ENCODE data around the gene EIF6. TPM values are rescaled to one million over a fixed set of nuclear protein-coding genes. Genes with fewer than 3 reads are reported as not detected.
"Not testable (repeated sequence)": the region's sequence is repeated elsewhere in the genome, so short reads cannot be mapped to it uniquely, and the experiment has no call there.

EIF6 gene
- polyA plus RNA-seq, 1 donor from 2014 or later = 143 TPM

- H3K9ac ChIP-seq (ENCODE audit: low read length) = no peak overlapping the region
- no peak overlapping the region for H3K27ac ChIP-seq (ENCODE audit: low read length)
Observed at GRCh38 chr20:35253010-35253409, 31.6 kb downstream of the EIF6 start.

GRCh38 chr20:35252598-35252997 is 32.0 kb downstream of the EIF6 start:
- not testable (repeated sequence) for H3K9me3 ChIP-seq (ENCODE audit: low read length); H3K4me2 ChIP-seq (ENCODE audit: low read length); H3K4me3 ChIP-seq (ENCODE audit: low read length); H2AFZ ChIP-seq (ENCODE audit: low read depth, low read length); H3K27me3 ChIP-seq (ENCODE audit: insufficient read depth, low read depth, low read length); H4K20me1 ChIP-seq (ENCODE audit: insufficient read depth); H3K9ac ChIP-seq (ENCODE audit: low read length); H3F3A ChIP-seq (ENCODE audit: insufficient read depth, low read length, poor library complexity, severe bottlenecking); H3K9me2 ChIP-seq (ENCODE audit: insufficient read depth, low read length); H3K27ac ChIP-seq (ENCODE audit: low read length); H3K79me2 ChIP-seq (replicated peaks; ENCODE audit: insufficient read depth, low read length)
- peaks cover 12% of the 10 kb centered on the region for H3K36me3 ChIP-seq (ENCODE audit: insufficient read depth, low read length)

More at GRCh38 chr20:35253010-35253409, 31.6 kb downstream of the EIF6 start:
- H3K4me3 ChIP-seq (ENCODE audit: low read length) = no peak overlapping the region
- no peaks in the 10 kb centered on the region for H3F3A ChIP-seq (ENCODE audit: insufficient read depth, low read length, poor library complexity, severe bottlenecking)
- TF ChIP-seq RAD21 (conservative IDR thresholded peaks at IDR 0.05) (no peak), TAF1 (IDR thresholded peaks at IDR 0.05; ENCODE audit: low read depth) (no peak), REST (IDR thresholded peaks at IDR 0.05; ENCODE audit: borderline replicate concordance) (no peak), EP300 (conservative IDR thresholded peaks at IDR 0.05; ENCODE audit: poor library complexity, severe bottlenecking) (no peak), MXI1 (conservative IDR thresholded peaks at IDR 0.05; ENCODE audit: poor library complexity, severe bottlenecking) (no peak), EZH2 (IDR thresholded peaks at IDR 0.05; ENCODE audit: borderline replicate concordance, insufficient read depth, low read length, poor library complexity, severe bottlenecking) (no peak), SMC3 (conservative IDR thresholded peaks at IDR 0.05; ENCODE audit: poor library complexity) (no peak), CTCF (IDR thresholded peaks at IDR 0.05; ENCODE audit: poor library complexity, severe bottlenecking) (no peak), POLR2AphosphoS5 (IDR thresholded peaks at IDR 0.05) (no peak)
- H3K36me3 ChIP-seq (ENCODE audit: insufficient read depth, low read length) = peaks cover 12% of the 10 kb centered on the region
- no peaks in the 10 kb centered on the region for H3K9me3 ChIP-seq (ENCODE audit: low read length)
- H3K79me2 ChIP-seq (replicated peaks; ENCODE audit: insufficient read depth, low read length) = no peaks in the 10 kb centered on the region
- H3K9me2 ChIP-seq (ENCODE audit: insufficient read depth, low read length) = no peaks in the 10 kb centered on the region
- H3K27me3 ChIP-seq (ENCODE audit: insufficient read depth, low read depth, low read length) = no peaks in the 10 kb centered on the region
- H3K4me2 ChIP-seq (ENCODE audit: low read length) = no peak overlapping the region
- no peaks in the 10 kb centered on the region for H4K20me1 ChIP-seq (ENCODE audit: insufficient read depth)
- no peak overlapping the region for H2AFZ ChIP-seq (ENCODE audit: low read depth, low read length)

- Histone ChIP-seq H3K4me3 (ENCODE audit: low read length) (no peak overlapping the region), H2AFZ (ENCODE audit: low read depth, low read length) (no peak overlapping the region), H3K27ac (ENCODE audit: low read length) (no peak overlapping the region), H3K27me3 (ENCODE audit: insufficient read depth, low read depth, low read length) (no peaks in the 10 kb centered on the region), H3K79me2 (replicated peaks; ENCODE audit: insufficient read depth, low read length) (no peaks in the 10 kb centered on the region), H3K36me3 (ENCODE audit: insufficient read depth, low read length) (peaks cover 9% of the 10 kb centered on the region), H3K9me3 (ENCODE audit: low read length) (no peaks in the 10 kb centered on the region), H3K4me2 (ENCODE audit: low read length) (no peak overlapping the region), H3F3A (ENCODE audit: insufficient read depth, low read length, poor library complexity, severe bottlenecking) (no peaks in the 10 kb centered on the region), H3K9ac (ENCODE audit: low read length) (no peak overlapping the region), H3K9me2 (ENCODE audit: insufficient read depth, low read length) (no peaks in the 10 kb centered on the region), H4K20me1 (ENCODE audit: insufficient read depth) (no peaks in the 10 kb centered on the region)
- TF ChIP-seq REST (IDR thresholded peaks at IDR 0.05; ENCODE audit: borderline replicate concordance) (no peak), EZH2 (IDR thresholded peaks at IDR 0.05; ENCODE audit: borderline replicate concordance, insufficient read depth, low read length, poor library complexity, severe bottlenecking) (no peak), CTCF (IDR thresholded peaks at IDR 0.05; ENCODE audit: poor library complexity, severe bottlenecking) (no peak), EP300 (conservative IDR thresholded peaks at IDR 0.05; ENCODE audit: poor library complexity, severe bottlenecking) (no peak), SMC3 (conservative IDR thresholded peaks at IDR 0.05; ENCODE audit: poor library complexity) (no peak), MXI1 (conservative IDR thresholded peaks at IDR 0.05; ENCODE audit: poor library complexity, severe bottlenecking) (no peak), POLR2AphosphoS5 (IDR thresholded peaks at IDR 0.05) (no peak), RAD21 (conservative IDR thresholded peaks at IDR 0.05) (no peak), TAF1 (IDR thresholded peaks at IDR 0.05; ENCODE audit: low read depth) (no peak)
Observed at GRCh38 chr20:35252037-35252461, 32.5 kb downstream of the EIF6 start.

Measured in neural cell (in vitro differentiated cells).